GM11168 (cell line): Measurements from ENCODE around the gene ZNF593OS.

Experiments
- in situ Hi-C: fragments of 300-500 bp; cut with MboI; formaldehyde crosslinking; loops from one replicate; pipeline ENCODE4 v1.12.0; 2022; ENCODE audit warnings: low sequenced_read_pairs; ENCODE audit not compliant: unreplicated experiment

The ZNF593OS gene

DNA sequence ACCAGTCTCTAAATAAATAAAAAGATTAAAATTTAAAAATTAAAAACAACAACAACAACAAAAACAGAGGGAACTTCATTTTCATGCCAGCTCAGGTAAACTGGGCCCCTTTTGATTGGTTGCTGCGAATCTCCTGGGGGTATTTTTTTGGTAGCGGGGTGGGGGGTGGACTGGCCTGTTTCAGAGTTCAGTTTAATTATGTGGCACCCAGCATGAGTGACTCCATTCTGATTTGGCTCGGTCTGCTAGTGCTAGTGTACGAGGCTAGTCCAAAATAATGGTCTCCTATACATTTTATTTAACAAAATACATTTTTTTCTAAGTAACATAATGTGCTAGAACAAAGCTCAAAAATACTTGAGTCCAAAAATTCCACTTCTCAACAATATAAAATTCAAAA lies 41.9 kb downstream of the ZNF593OS start:
- in situ Hi-C loops: no loop called here

- in situ Hi-C loops: no loop called here
These were observed 44.1 kb downstream of the ZNF593OS start for GRCh38 chr1:26127235-26128163.

GRCh38 chr1:26126321-26127084 lies 45.1 kb downstream of the ZNF593OS start:
- in situ Hi-C loops: no loop called here

DNA sequence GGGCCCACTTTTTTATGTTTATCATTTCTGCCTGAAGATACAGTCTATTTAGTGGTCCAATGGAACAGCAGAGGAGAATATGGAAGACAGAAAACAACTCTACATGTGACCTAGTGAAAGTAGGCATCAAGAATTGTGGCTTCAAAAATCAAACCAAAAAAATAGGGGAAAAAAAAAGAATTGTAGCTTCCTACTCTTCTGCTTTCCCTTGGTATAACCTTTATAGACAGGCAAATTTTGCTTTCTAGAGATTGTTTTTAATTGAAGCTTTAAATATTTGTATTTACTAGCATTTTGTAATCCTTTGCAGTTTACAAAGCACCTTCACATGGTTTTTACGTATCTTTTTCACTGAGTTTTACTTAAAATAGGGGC lies 45.7 kb downstream of the ZNF593OS start:
- in situ Hi-C loops: no loop called here

DNA sequence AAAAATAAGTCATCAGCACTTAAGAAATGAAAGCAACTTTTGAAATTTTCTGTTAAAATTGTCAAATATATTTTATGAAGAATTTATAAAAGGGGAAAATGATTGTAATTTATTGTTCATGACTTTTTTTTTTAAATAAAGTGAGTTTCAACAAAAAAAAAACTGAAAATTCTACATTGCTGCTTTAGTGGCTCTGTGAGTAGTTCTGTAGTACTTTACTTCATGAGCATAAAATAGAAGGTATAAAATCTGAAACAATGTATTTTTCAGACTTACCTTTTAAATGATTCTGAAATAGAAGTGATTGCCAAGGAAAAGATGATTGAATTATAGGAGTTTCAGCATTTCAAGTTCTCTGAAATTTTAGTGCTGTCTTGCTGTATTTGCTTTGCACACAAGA lies 46.2 kb downstream of the ZNF593OS start:
- in situ Hi-C loops: no loop called here

- in situ Hi-C loops: no loop called here
These were observed 47.0 kb downstream of the ZNF593OS start for GRCh38 chr1:26124418-26125331.

- in situ Hi-C loops: no loop called here
These were observed 48.4 kb downstream of the ZNF593OS start for GRCh38 chr1:26122988-26123973.

DNA sequence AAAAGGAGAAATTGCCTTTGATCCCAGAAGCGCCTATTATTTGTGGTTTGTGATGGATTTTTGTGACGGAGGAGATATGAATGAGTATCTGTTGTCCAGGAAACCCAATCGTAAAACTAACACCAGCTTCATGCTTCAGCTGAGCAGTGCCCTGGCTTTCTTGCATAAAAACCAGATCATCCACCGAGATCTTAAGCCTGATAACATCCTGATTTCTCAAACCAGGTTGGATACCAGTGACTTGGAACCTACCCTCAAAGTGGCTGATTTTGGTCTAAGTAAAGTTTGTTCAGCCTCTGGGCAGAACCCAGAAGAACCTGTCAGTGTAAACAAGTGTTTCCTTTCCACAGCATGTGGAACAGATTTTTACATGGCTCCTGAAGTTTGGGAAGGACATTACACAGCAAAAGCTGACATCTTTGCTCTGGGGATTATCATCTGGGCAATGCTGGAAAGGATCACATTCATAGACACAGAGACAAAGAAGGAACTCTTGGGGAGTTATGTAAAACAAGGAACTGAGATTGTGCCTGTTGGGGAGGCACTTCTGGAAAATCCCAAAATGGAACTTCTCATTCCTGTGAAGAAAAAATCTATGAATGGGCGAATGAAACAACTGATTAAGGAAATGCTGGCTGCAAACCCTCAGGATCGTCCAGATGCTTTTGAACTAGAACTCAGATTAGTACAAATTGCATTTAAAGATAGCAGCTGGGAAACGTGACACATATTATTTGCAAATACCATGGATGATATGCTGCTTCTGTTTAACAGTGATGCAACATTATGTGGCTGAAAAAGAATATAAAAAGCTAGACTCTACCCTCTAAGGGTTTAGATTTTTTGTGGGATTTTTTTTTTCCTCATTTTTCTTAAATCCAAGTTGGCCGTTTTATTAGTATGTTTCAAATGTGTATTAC lies 49.5 kb downstream of the ZNF593OS start:
- in situ Hi-C loops: no loop called here

DNA sequence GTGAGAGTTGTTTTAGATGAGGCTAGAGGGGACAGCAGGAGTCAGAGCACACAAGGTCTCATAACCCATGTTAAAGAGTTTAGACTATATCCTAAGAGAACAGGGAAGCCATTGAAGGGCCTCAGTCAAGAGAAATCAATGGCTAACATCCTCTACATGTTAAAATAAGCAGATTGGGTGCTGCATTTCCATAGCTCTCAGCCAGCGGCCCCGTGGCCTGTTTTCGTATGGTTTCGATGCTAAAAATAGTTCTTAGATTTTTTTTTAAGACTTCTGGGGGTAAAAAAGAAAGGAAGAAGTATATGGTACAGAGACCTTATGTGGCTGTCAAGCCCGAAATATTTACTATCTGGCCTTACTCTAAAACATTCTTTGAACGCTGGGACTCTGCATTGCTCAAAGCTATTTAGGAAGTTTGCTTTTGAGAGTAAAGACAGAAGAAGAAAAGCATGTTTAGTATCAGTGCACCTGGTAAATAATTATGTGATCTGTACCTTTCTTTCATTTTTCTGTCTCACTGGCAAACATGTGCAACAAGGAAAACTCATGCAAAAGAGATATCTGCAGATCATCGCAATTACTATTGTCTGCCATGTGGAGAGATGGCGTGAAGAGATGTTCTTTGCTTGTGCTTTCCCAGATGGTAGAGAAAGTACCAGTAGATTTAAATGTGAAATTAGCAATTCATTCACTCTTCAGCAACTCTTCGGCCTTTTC lies 51.6 kb downstream of the ZNF593OS start:
- in situ Hi-C loops: no loop called here
